NT2/D1 (cell line): ENCODE results near the gene KMT5B.

ENCODE experiments used
- DNase-seq: peaks from one replicate; pipeline ENCODE4 v3.0.0-alpha.2; 2011; ENCODE audit warnings: low read depth, low spot score
- H3K27me3 ChIP-seq: 2 replicates; pipeline ENCODE4 v1.6.0; 2011; ENCODE audit warnings: mild to moderate bottlenecking; ENCODE audit not compliant: insufficient read length, insufficient read depth
- H3K36me3 ChIP-seq: 2 replicates; pipeline ENCODE4 v1.6.1; 2011; ENCODE audit warnings: mild to moderate bottlenecking, low read length, mixed read lengths; ENCODE audit not compliant: insufficient read depth, insufficient read length
- H3K4me1 ChIP-seq: 2 replicates; pipeline ENCODE4 v1.5.1; 2011; ENCODE audit not compliant: insufficient read depth, insufficient read length
- H3K4me3 ChIP-seq: 2 replicates; pipeline ENCODE4 v1.5.1; 2011; ENCODE audit warnings: low read depth; ENCODE audit not compliant: insufficient read length
- H3K9ac ChIP-seq: 2 replicates; pipeline ENCODE4 v1.6.0; 2011; ENCODE audit warnings: low read depth; ENCODE audit not compliant: insufficient read length
- H3K9me3 ChIP-seq: 2 replicates; pipeline ENCODE4 v1.5.1; 2011; ENCODE audit warnings: mild to moderate bottlenecking, low read length; ENCODE audit not compliant: insufficient read depth
- SUZ12 ChIP-seq: IDR thresholded peaks from 2 replicates; pipeline ENCODE4 v1.6.1; 2011; ENCODE audit not compliant: insufficient read length, insufficient read depth; ENCODE audit errors: extremely low read depth
- YY1 ChIP-seq: IDR thresholded peaks from 2 replicates; pipeline ENCODE4 v1.6.1; 2011; ENCODE audit not compliant: insufficient read length, insufficient read depth
- ZNF274 ChIP-seq: IDR thresholded peaks from 2 replicates; pipeline ENCODE4 v1.6.1; 2011; ENCODE audit warnings: mild to moderate bottlenecking, low read depth, low read length

Gene KMT5B

DNA sequence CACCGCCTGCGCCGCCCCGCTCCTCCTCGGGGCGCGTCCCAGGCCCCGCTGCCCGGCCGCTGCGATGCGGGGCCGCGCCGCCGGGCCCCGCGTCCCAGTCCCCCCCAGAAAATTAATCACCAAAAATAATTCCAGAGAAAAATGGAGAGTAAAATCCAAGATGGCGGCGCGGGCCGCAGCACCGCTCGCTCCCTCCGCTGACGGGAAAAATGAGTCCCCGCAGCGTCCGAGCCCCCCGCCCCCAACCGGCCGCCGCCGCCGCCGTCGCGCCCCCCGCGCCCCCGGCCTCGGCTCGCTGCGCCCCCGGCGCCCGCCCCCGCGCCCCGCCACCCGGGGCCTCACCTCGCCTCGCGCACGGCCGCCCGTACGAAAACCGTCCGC lies at the start of gene KMT5B:
KMT5B (minus strand) TSS at position 162 of the 381 bp plus-strand sequence. CDS start 23,220 bp downstream, outside the sequence.
- peak within 1 kb of the TSS; percentile 96 for H3K9ac ChIP-seq
- peak within 1 kb of the TSS; percentile 84 for H3K4me3 ChIP-seq
- peaks cover 7% of the 10 kb centered on the region for H3K27me3 ChIP-seq
- H3K9me3 ChIP-seq = no peaks in the 10 kb centered on the region
- no peak for TF ChIP-seq ZNF274
- TF ChIP-seq SUZ12 = no peak
- TF ChIP-seq YY1 = peak; percentile 92
- peaks cover 18% of the 10 kb centered on the region for H3K4me1 ChIP-seq
- DNase-seq = peak; percentile 33
- H3K36me3 ChIP-seq = no peaks in the 10 kb centered on the region

DNA sequence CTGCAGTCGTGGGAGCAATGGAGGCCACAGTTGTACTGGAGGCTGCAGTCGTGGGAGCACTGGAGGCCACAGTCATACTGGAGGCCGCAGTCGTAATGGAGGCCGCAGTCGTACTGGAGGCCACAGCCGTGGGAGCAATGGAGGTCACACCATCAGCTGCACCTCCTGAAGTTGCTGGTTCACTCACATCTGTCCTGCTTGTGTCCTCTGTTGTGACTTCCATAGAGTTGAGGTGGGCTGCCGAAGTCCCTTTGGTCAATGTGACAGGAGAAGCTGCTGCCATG lies 49.4 kb upstream of the KMT5B start:
- DNase-seq = no peak
- Histone ChIP-seq H3K27me3 (no peaks in the 10 kb centered on the region), H3K9ac (no peak overlapping the region), H3K4me3 (no peak overlapping the region), H3K36me3 (peaks cover 77% of the 10 kb centered on the region), H3K4me1 (peaks cover 5% of the 10 kb centered on the region), H3K9me3 (no peaks in the 10 kb centered on the region)
- TF ChIP-seq ZNF274 = no peak
- no peak for TF ChIP-seq YY1
- TF ChIP-seq SUZ12 = no peak

DNA sequence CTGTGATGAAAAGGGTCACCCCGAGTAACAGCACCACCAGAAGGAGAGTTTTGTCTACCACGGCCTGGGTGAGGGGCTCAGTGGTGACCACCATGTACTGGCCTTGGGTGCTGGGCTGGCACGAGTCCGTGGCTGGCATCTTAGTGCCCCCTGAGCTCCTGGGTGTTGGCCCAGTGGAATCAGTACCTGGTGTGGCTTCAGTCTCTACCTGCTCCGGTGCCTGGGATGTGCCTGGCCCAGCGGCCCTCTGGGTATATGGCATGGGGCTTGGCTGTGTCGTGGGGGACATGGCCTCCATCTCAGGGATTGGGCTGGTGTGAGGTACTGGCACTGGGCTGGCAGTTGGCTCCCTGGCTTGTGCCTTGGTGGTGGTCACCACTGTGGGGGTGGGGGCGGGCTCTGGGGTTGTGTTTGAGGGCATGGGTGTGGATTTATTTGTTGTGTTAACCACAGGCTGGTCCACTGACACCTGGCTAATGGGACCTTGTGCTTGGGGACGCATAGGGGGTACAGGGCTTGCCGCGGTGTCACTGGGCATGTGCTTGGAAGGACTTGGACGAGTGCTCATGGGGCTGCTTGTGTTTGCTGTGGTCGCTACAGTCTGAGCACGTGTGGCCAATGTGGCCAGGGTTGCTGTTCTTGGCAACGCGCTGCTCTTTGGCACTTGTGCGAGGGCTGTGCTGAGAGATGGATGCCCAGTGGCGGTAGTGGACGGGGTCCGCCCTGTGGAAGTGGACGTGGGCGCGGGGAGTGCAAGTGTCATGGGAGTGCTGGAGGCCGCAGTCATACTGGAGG lies 48.9 kb upstream of the KMT5B start:
- no peaks in the 10 kb centered on the region for H3K27me3 ChIP-seq
- H3K36me3 ChIP-seq = peaks cover 71% of the 10 kb centered on the region
- H3K9me3 ChIP-seq = no peaks in the 10 kb centered on the region
- no peak overlapping the region for H3K9ac ChIP-seq
- DNase-seq = no peak
- peaks cover 6% of the 10 kb centered on the region for H3K4me1 ChIP-seq
- no peak for TF ChIP-seq YY1
- no peak for TF ChIP-seq ZNF274
- H3K4me3 ChIP-seq = no peak overlapping the region

DNA sequence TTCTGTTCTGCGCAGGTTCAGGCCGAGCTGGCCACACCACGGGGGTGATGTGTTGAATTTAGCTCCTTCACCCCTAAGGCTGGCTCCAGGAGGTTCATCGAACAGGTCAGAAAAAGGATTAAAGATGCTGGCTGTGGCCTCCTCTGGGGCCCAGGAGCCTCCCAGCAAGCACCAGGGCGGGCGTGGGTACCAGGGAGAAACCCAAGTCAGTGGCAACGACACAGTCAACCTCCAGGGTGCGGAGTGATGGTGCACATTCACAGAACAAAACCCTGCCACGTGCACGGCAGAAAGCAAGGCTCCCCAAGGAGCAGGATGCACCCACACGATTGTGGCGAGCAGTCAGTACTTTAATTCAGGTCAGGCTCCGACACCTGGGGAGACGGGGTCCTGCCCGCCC lies 47.9 kb upstream of the KMT5B start:
- Histone ChIP-seq H3K36me3 (peaks cover 62% of the 10 kb centered on the region), H3K9ac (no peak overlapping the region), H3K4me1 (peaks cover 16% of the 10 kb centered on the region), H3K9me3 (no peaks in the 10 kb centered on the region), H3K27me3 (no peaks in the 10 kb centered on the region), H3K4me3 (no peak overlapping the region)
- no peak for DNase-seq
- no peak for TF ChIP-seq YY1
- no peak for TF ChIP-seq ZNF274
- TF ChIP-seq SUZ12 = no peak

DNA sequence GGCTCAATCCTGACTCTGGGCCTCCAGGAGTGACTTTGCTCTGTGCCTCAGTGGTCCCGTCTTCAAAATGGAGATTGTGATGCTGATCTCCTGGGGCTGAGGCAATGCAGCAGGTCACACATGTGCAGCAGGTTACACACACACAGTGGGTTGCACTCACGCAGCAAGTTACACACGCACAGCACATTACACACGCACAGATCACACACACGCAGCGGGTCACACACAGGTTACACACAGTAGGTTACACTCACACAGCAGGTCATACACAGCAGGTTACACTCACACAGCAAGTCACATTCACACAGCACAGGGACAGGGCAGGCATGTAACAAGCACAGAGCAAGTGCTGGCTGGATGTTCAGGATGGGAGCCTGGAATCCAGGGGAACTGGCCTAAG lies 47.4 kb upstream of the KMT5B start:
- Histone ChIP-seq H3K27me3 (no peaks in the 10 kb centered on the region), H3K36me3 (peaks cover 57% of the 10 kb centered on the region), H3K9ac (no peak overlapping the region), H3K4me3 (no peak overlapping the region), H3K4me1 (peaks cover 16% of the 10 kb centered on the region), H3K9me3 (no peaks in the 10 kb centered on the region)
- DNase-seq = no peak
- TF ChIP-seq ZNF274 = no peak
- no peak for TF ChIP-seq SUZ12
- no peak for TF ChIP-seq YY1

DNA sequence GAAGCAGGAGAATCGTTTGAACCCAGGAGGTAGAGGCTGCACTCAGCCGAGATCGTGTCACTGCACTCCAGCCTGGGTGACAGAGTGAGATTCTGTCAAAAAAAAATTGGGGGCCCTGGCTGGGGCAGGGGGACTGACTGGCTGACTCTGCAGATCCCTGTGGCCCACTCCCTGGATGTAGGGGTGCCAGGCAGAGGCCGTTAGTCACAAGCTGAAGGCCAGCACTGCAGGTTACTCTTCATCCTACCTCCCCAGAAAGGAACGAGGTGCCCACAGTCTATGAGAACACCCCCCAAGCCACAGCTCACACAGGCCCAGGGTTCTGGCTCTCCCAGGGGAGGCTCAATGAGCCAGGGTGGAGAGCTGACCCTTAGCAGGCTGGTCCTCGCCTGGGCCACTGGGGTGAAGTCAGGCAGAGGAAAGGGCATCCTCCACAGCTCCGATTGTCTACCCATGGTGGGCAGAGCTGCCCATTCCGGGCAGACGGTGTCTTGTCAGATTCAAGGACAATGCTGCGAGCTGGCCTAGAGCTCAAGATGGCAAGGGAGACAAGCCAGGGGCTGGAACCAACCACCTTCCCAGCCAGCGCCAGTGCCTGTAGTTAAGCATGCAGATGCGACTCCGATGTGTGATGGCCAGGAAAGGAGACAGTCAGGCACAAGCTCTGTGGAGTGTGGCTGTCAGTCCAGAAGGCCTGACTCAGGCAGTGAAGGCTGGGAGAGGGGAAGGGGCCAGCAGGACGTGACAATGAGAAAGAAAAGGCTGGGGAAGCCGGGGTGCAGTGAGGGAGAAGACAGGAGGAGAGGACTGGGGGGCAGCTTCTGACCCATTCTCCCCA lies 46.2 kb upstream of the KMT5B start:
- DNase-seq = no peak
- Histone ChIP-seq H3K9me3 (no peaks in the 10 kb centered on the region), H3K4me3 (no peak overlapping the region), H3K9ac (no peak overlapping the region), H3K4me1 (peaks cover 16% of the 10 kb centered on the region), H3K27me3 (no peaks in the 10 kb centered on the region), H3K36me3 (peaks cover 47% of the 10 kb centered on the region)
- TF ChIP-seq ZNF274 (no peak), SUZ12 (no peak), YY1 (no peak)

DNA sequence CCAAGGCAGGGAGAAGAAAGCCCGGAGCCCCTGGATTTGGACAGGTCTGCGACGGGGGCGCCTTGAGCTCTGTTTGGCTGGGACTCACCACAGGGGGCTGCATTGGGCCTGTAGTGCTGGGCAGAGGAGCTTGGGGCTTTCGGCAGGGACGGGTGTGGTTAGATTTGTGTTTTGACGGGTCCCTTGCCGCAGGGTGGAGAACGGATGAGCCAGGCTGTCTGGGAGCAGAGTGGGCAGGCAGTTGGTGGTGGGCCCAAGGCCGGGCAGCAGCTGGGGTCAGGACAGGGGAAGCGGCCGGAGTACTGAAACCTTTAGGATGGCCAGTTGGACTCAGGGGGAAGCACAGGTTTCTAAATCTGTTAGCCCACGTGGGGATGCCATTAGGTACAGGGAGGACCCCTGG lies 45.3 kb upstream of the KMT5B start:
- DNase-seq = no peak
- Histone ChIP-seq H3K9ac (no peak overlapping the region), H3K36me3 (peaks cover 38% of the 10 kb centered on the region), H3K27me3 (no peaks in the 10 kb centered on the region), H3K4me3 (no peak overlapping the region), H3K4me1 (peaks cover 16% of the 10 kb centered on the region), H3K9me3 (no peaks in the 10 kb centered on the region)
- TF ChIP-seq SUZ12 (no peak), ZNF274 (no peak), YY1 (no peak)
